ENCODE results near the gene CERT1.

GRCh38 chr5:75460942-75461610 lies 50.4 kb downstream of the CERT1 start:
- no peak for TF ChIP-seq CTCF (conservative IDR thresholded peaks at IDR 0.05; ENCODE audit: low read depth, low read length)
- TF ChIP-seq EZH2 (IDR thresholded peaks at IDR 0.05; ENCODE audit: borderline replicate concordance, low read depth, low read length, poor library complexity, severe bottlenecking), result no peak
